Smooth muscle cell (in vitro differentiated cells): ENCODE measurements around the gene PTK6. TPM values are rescaled to one million over a fixed set of nuclear protein-coding genes. Genes with fewer than 3 reads are reported as not detected.

Source experiments
- DNase-seq: peaks from one replicate; lab custom pipeline; 2025; ENCODE audit not compliant: unreplicated experiment; lab: John Stamatoyannopoulos, UW
- H2AFZ ChIP-seq: fragments of 200-600 bp; sonication (generic); 2 replicates; pipeline ENCODE4 v1.6.0; 2016; ENCODE audit warnings: antibody characterized with exemption, low read depth, mild to moderate bottlenecking
- H3F3A ChIP-seq: fragments of 200-600 bp; sonication (generic); 2 replicates; pipeline ENCODE4 v1.6.0; 2017; ENCODE audit warnings: antibody characterized with exemption, low read depth
- H3K27ac ChIP-seq: fragments of 200-600 bp; sonication (generic); 2 replicates; pipeline ENCODE4 v1.5.1; 2016; ENCODE audit warnings: low read depth, mild to moderate bottlenecking
- H3K27me3 ChIP-seq: fragments of 200-600 bp; sonication (generic); 2 replicates; pipeline ENCODE4 v1.6.1; 2016; ENCODE audit warnings: low read depth, mild to moderate bottlenecking
- H3K36me3 ChIP-seq: fragments of 200-600 bp; sonication (generic); 2 replicates; pipeline ENCODE4 v1.5.1; 2016; ENCODE audit warnings: low read depth
- H3K4me1 ChIP-seq: fragments of 200-600 bp; sonication (generic); 2 replicates; pipeline ENCODE4 v1.5.1; 2016; ENCODE audit warnings: low read depth
- H3K4me2 ChIP-seq: fragments of 200-600 bp; sonication (generic); 2 replicates; pipeline ENCODE4 v1.6.0; 2016; ENCODE audit warnings: mild to moderate bottlenecking
- H3K4me3 ChIP-seq: fragments of 200-600 bp; sonication (generic); 2 replicates; pipeline ENCODE4 v1.5.1; 2016; ENCODE audit warnings: mild to moderate bottlenecking
- H3K79me2 ChIP-seq: fragments of 200-600 bp; sonication (generic); 2 replicates; pipeline ENCODE4 v1.6.0; 2016; ENCODE audit warnings: low read depth, mild to moderate bottlenecking
- H3K9ac ChIP-seq: fragments of 200-600 bp; sonication (generic); 2 replicates; pipeline ENCODE4 v1.6.0; 2016; ENCODE audit warnings: low read depth
- H3K9me3 ChIP-seq: fragments of 200-600 bp; sonication (generic); replicated peaks from 2 replicates; pipeline ENCODE4 v1.5.1; 2016; ENCODE audit warnings: low read depth
- H4K20me1 ChIP-seq: fragments of 200-600 bp; sonication (generic); 2 replicates; pipeline ENCODE4 v1.6.0; 2016; ENCODE audit warnings: low read depth
- WGBS: methylation state at CpG from one replicate; pipeline ENCODE4 v1.1.7; 2016; ENCODE audit warnings: low lambda C conversion rate; 5-methylcytosine and 5-hydroxymethylcytosine counted together
- polyA plus RNA-seq: library from polyadenylated mRNA; unstranded; fragments of >200 nt; fragmentation: Nextera tagmentation; extraction: Ambion mirVana; gene quantifications from 2 replicates; pipeline ENCODE4 v1.2.1, GENCODE V29; 2016
- total RNA-seq: library from RNA; depleted of rRNA; stranded (reverse); fragments of >200 nt; gene quantifications from 2 replicates; pipeline ENCODE4 v1.2.3, GENCODE V29; 2014
- TF ChIP-seq, protein P1 (sequence below): fragments of 200-600 bp; sonication (generic); IDR thresholded peaks from 2 replicates; pipeline ENCODE4 v1.5.1; 2017; ENCODE audit warnings: borderline replicate concordance, mild to moderate bottlenecking, antibody characterized with exemption; ENCODE audit not compliant: insufficient read depth, poor library complexity, severe bottlenecking

The PTK6 gene
- total and polyA plus RNA-seq, 2 experiments from 2014 or later, result 0.05 TPM; not detected in 1

DNA sequence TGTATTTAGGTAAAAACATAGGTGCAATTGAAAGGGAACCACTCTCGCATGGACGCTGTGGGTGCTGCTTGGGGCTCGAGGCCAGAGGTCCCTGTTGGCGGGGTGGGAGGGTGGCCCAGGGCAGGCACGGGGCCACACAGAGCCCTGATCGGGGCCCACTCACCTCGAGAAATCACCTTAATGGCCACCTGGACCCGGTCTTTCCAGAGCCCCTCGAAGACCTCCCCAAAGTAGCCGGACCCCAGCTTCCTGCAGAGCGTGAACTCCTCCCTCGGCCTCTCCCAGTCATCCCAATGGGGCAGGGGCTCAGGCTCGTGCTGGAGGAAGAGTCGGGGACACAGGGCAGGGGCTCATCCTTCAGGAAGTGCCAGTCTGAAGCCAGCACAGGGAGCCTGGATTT, 3.8 kb downstream of the PTK6 start:
- H4K20me1 ChIP-seq, result no peaks in the 10 kb centered on the region
- no peak overlapping the region for H3K27ac ChIP-seq
- no peaks in the 10 kb centered on the region for H3K9me3 ChIP-seq
- no peaks in the 10 kb centered on the region for H3K36me3 ChIP-seq
- H3K4me2 ChIP-seq, result no peak overlapping the region
- no peak overlapping the region for H3K4me3 ChIP-seq
- no peak overlapping the region for H3K9ac ChIP-seq
- TF ChIP-seq, protein P1, sequence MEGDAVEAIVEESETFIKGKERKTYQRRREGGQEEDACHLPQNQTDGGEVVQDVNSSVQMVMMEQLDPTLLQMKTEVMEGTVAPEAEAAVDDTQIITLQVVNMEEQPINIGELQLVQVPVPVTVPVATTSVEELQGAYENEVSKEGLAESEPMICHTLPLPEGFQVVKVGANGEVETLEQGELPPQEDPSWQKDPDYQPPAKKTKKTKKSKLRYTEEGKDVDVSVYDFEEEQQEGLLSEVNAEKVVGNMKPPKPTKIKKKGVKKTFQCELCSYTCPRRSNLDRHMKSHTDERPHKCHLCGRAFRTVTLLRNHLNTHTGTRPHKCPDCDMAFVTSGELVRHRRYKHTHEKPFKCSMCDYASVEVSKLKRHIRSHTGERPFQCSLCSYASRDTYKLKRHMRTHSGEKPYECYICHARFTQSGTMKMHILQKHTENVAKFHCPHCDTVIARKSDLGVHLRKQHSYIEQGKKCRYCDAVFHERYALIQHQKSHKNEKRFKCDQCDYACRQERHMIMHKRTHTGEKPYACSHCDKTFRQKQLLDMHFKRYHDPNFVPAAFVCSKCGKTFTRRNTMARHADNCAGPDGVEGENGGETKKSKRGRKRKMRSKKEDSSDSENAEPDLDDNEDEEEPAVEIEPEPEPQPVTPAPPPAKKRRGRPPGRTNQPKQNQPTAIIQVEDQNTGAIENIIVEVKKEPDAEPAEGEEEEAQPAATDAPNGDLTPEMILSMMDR, result no peak
- H3K27me3 ChIP-seq, result no peaks in the 10 kb centered on the region
- H2AFZ ChIP-seq, result no peak overlapping the region
- H3K4me1 ChIP-seq, result peaks cover 2% of the 10 kb centered on the region
- no peaks in the 10 kb centered on the region for H3F3A ChIP-seq
- WGBS, result 88% methylated on average over 14 of the region's 14 CpGs
- no peak for DNase-seq
- H3K79me2 ChIP-seq, result no peaks in the 10 kb centered on the region

DNA sequence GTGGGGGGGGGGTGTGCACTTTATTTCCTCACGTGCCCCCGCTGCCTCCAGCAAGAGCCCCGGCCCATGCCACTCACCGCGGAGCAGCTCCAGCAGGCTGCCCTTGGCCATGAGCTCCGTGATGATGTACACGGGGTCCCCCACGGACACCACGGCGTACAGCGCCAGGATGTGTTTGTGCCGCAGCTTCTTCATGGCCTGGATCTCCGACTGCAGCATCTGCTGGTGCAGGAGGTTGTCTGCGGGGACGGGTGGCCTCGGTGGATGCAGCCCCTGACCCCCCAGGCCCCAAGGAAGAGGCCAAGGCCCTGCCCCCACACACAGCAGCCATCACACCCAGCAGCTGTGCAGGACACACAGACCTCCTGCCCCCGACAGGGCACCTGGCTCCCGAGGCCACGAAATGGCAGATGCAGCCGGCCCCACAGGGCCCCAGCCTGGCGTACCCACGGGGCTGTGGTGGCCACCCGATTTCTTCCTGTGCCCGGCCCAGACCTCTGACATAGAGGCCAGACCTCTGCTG, 4.7 kb downstream of the PTK6 start:
- Histone ChIP-seq H3K9ac (no peak overlapping the region), H3K36me3 (no peaks in the 10 kb centered on the region), H3K27ac (no peak overlapping the region), H3K27me3 (no peaks in the 10 kb centered on the region), H4K20me1 (peaks cover 4% of the 10 kb centered on the region), H3K4me1 (no peaks in the 10 kb centered on the region), H3F3A (no peaks in the 10 kb centered on the region), H3K79me2 (no peaks in the 10 kb centered on the region), H2AFZ (no peak overlapping the region), H3K4me2 (no peak overlapping the region), H3K4me3 (no peak overlapping the region), H3K9me3 (no peaks in the 10 kb centered on the region)
- 89% methylated on average over 21 of the region's 24 CpGs for WGBS
- DNase-seq, result no peak
- TF ChIP-seq, protein P1, result no peak

DNA sequence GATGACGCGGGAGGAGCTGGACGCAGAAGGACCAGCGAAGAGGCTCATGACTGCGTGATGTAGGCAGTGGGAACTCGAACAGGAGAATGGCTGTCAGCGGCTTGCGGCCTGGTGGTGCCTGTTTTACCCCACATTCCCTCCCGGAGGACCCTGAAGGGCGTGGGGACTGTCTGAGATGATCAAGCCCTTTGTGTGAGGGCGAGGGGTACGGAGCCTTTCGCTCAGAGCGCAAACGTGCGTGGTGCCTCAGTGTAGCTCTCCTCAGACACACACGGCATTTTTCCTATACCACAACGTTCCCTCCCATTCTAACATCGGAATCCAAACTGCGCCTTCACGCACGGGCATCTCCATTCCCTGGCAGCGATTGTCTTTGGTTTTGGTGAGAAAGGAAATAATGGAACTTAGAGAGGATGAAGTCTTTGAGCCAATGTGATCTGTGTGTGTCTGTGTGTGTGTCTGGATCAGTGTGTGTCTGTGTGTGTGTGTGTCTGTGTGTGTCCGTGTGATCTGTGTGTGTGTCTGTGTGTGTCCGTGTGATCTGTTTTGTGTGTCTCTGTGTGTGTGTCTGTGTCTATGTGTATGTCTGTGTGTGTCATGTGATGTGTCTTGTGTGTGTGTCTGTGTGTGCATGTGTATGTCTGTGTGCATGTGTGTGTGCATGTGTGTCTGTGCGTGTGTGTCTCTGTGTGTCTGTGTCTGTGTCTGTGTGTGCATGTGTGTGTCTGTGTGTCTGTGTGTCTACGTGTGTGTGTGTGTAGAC, 5.3 kb downstream of the PTK6 start:
- Histone ChIP-seq H3K27me3 (no peaks in the 10 kb centered on the region), H3K79me2 (no peaks in the 10 kb centered on the region), H3K4me1 (no peaks in the 10 kb centered on the region), H3K9me3 (no peaks in the 10 kb centered on the region), H3K4me3 (no peak overlapping the region), H2AFZ (no peak overlapping the region), H3K27ac (no peak overlapping the region), H3K9ac (no peak overlapping the region), H3K4me2 (no peak overlapping the region), H3F3A (no peaks in the 10 kb centered on the region), H3K36me3 (no peaks in the 10 kb centered on the region), H4K20me1 (peaks cover 5% of the 10 kb centered on the region)
- 91% methylated on average over 27 of the region's 27 CpGs for WGBS
- no peak for DNase-seq
- TF ChIP-seq, protein P1, result no peak

DNA sequence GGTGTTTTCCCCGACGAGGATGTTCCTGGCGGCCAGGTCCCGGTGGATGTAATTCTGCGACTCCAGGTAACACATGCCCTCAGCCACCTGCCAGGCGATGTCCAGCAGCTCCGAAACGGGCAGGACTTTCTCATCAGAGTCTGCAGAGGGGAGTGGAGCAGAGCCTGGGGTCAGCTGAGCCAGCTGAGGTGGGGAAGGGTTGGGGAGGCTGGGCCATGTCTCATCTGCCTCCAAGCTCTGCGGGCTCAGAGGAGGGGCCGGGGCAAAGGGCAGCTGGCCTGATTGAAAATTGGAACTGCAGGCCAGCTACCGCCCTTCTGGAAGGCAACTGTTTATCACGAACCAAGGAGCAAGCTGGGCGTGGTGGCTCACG, 6.4 kb downstream of the PTK6 start:
- no peak overlapping the region for H3K4me2 ChIP-seq
- no peak for DNase-seq
- no peaks in the 10 kb centered on the region for H3K79me2 ChIP-seq
- no peak overlapping the region for H3K4me3 ChIP-seq
- no peaks in the 10 kb centered on the region for H3F3A ChIP-seq
- no peaks in the 10 kb centered on the region for H3K36me3 ChIP-seq
- TF ChIP-seq, protein P1, result no peak
- H2AFZ ChIP-seq, result no peak overlapping the region
- WGBS, result 92% methylated on average over 14 of the region's 14 CpGs
- H4K20me1 ChIP-seq, result peaks cover 5% of the 10 kb centered on the region
- no peaks in the 10 kb centered on the region for H3K4me1 ChIP-seq
- H3K9ac ChIP-seq, result no peak overlapping the region
- H3K9me3 ChIP-seq, result no peaks in the 10 kb centered on the region
- no peaks in the 10 kb centered on the region for H3K27me3 ChIP-seq
- no peak overlapping the region for H3K27ac ChIP-seq
